Measurements from ENCODE around the gene SCGB1D1.

DNA sequence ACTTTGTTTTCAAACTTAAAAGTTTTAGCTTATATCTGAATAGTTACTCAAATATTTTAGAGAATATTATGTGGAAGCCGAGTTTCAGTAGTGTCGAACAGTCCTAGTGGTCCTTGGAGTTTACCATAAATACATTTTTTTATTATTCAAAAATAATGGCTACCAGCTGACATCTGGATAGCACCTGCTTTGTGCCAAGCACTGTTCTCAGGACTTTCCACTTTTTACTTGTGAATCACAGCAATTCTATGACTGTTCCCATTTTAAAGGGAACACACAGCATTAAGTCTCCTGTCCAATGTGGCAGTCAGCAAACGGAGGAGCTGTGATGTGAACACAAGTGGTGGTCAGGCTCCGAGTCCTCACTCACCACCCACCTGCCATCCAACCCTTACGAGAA lies 14.4 kb downstream of the SCGB1D1 start:
- TF ChIP-seq, protein P1, sequence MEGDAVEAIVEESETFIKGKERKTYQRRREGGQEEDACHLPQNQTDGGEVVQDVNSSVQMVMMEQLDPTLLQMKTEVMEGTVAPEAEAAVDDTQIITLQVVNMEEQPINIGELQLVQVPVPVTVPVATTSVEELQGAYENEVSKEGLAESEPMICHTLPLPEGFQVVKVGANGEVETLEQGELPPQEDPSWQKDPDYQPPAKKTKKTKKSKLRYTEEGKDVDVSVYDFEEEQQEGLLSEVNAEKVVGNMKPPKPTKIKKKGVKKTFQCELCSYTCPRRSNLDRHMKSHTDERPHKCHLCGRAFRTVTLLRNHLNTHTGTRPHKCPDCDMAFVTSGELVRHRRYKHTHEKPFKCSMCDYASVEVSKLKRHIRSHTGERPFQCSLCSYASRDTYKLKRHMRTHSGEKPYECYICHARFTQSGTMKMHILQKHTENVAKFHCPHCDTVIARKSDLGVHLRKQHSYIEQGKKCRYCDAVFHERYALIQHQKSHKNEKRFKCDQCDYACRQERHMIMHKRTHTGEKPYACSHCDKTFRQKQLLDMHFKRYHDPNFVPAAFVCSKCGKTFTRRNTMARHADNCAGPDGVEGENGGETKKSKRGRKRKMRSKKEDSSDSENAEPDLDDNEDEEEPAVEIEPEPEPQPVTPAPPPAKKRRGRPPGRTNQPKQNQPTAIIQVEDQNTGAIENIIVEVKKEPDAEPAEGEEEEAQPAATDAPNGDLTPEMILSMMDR (IDR thresholded peaks at IDR 0.05): no peak
- TF ChIP-seq FOXP1 (CRISPR knock-in tag; IDR thresholded peaks at IDR 0.05; ENCODE audit: borderline replicate concordance) (no peak), ELF4 (CRISPR knock-in tag; IDR thresholded peaks at IDR 0.05; ENCODE audit: low read depth) (no peak), ZNF416 (CRISPR knock-in tag; IDR thresholded peaks at IDR 0.05) (no peak), NR2C2 (CRISPR knock-in tag; IDR thresholded peaks at IDR 0.05) (no peak), JUN (CRISPR knock-in tag; IDR thresholded peaks at IDR 0.05) (no peak), ZNF138 (CRISPR knock-in tag; conservative IDR thresholded peaks at IDR 0.05) (no peak), ESRRA (CRISPR knock-in tag; IDR thresholded peaks at IDR 0.05; ENCODE audit: borderline replicate concordance) (no peak)
- TF ChIP-seq, protein P2, sequence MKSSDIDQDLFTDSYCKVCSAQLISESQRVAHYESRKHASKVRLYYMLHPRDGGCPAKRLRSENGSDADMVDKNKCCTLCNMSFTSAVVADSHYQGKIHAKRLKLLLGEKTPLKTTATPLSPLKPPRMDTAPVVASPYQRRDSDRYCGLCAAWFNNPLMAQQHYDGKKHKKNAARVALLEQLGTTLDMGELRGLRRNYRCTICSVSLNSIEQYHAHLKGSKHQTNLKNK (CRISPR knock-in tag; IDR thresholded peaks at IDR 0.05): no peak
- TF ChIP-seq, protein P3, sequence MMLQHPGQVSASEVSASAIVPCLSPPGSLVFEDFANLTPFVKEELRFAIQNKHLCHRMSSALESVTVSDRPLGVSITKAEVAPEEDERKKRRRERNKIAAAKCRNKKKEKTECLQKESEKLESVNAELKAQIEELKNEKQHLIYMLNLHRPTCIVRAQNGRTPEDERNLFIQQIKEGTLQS (CRISPR knock-in tag; conservative IDR thresholded peaks at IDR 0.05): no peak
- TF ChIP-seq, protein P4, sequence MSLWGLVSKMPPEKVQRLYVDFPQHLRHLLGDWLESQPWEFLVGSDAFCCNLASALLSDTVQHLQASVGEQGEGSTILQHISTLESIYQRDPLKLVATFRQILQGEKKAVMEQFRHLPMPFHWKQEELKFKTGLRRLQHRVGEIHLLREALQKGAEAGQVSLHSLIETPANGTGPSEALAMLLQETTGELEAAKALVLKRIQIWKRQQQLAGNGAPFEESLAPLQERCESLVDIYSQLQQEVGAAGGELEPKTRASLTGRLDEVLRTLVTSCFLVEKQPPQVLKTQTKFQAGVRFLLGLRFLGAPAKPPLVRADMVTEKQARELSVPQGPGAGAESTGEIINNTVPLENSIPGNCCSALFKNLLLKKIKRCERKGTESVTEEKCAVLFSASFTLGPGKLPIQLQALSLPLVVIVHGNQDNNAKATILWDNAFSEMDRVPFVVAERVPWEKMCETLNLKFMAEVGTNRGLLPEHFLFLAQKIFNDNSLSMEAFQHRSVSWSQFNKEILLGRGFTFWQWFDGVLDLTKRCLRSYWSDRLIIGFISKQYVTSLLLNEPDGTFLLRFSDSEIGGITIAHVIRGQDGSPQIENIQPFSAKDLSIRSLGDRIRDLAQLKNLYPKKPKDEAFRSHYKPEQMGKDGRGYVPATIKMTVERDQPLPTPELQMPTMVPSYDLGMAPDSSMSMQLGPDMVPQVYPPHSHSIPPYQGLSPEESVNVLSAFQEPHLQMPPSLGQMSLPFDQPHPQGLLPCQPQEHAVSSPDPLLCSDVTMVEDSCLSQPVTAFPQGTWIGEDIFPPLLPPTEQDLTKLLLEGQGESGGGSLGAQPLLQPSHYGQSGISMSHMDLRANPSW (CRISPR knock-in tag; conservative IDR thresholded peaks at IDR 0.05; ENCODE audit: low read depth): no peak

Data from WTC11 (cell line).